ENCODE measurements around the gene SLC52A1.

The SLC52A1 gene

DNA sequence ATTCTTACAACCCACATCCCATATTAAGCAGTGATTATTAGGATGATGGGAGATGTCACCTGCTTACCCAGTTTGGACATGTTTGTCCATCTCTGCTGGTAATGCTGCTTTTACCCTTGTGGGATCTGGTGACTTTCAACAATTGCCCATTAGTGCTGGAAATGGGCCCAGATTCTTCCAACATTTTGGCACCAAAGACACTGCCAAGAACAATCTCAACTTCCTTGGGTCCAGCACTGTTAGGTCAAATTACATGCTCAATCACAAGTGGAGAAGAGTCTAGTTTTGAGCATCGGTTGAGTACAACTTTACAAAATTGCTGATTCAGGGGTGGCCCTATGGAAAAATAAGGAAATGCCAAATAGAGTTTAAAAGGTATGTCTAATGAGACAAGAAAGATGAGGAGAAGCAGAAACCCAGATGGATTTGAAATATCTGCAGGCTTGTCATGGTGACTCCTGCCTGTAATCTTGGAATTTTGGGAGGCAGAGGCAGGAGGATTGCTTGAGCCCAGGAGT lies 30.1 kb upstream of the SLC52A1 start:
- TF ChIP-seq, protein P1, sequence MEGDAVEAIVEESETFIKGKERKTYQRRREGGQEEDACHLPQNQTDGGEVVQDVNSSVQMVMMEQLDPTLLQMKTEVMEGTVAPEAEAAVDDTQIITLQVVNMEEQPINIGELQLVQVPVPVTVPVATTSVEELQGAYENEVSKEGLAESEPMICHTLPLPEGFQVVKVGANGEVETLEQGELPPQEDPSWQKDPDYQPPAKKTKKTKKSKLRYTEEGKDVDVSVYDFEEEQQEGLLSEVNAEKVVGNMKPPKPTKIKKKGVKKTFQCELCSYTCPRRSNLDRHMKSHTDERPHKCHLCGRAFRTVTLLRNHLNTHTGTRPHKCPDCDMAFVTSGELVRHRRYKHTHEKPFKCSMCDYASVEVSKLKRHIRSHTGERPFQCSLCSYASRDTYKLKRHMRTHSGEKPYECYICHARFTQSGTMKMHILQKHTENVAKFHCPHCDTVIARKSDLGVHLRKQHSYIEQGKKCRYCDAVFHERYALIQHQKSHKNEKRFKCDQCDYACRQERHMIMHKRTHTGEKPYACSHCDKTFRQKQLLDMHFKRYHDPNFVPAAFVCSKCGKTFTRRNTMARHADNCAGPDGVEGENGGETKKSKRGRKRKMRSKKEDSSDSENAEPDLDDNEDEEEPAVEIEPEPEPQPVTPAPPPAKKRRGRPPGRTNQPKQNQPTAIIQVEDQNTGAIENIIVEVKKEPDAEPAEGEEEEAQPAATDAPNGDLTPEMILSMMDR (IDR thresholded peaks at IDR 0.05; ENCODE audit: low read length, missing control alignments): no peak
- peak; percentile 29 for DNase-seq (ENCODE audit: low read depth)
- H3K4me3 ChIP-seq (replicated peaks; ENCODE audit: low read depth, low read length): no peak overlapping the region

DNA sequence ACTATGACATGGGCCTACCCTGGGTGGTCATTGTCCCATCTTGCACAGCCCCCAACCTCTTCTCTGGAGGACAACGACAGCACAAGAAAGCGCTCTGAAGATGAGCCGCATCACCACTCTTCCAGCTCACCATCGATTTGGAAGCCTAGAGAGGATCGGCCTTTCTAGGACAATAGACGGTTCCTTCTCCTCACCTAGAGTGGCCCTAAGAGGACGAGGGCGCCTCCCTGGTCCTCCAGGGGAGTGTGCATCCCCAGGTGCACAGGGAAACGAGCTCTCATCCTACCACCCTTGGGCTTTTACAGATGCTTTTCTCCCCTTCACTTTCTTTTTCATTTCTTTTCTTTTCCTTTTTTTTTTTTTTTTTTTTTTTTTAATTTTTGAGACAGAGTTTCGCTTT lies 20.3 kb upstream of the SLC52A1 start:
- TF ChIP-seq, protein P1 (IDR thresholded peaks at IDR 0.05; ENCODE audit: low read length, missing control alignments): no peak
- no peak for DNase-seq (ENCODE audit: low read depth)
- no peak overlapping the region for H3K4me3 ChIP-seq (replicated peaks; ENCODE audit: low read depth, low read length)

DNA sequence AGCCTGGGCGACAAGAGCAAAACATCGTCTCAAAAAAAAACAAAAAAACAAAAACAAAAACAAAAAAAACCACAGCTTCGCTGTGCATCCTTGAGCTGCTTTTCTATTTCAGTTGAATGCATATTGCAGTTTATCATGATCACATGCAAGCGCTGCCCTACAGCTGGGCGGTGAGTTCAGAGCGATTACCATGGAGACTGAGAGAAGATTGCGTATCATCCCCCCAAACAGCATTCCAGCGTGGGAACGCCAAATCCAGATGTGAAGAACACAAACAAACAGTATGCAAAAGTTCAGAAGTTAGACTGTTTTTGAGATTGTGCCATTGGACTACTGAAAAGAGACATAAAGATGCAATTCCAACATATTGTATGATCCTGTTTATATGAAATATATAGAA lies 15.1 kb upstream of the SLC52A1 start:
- H3K4me3 ChIP-seq (replicated peaks; ENCODE audit: low read depth, low read length): no peak overlapping the region
- TF ChIP-seq, protein P1 (IDR thresholded peaks at IDR 0.05; ENCODE audit: low read length, missing control alignments): no peak

DNA sequence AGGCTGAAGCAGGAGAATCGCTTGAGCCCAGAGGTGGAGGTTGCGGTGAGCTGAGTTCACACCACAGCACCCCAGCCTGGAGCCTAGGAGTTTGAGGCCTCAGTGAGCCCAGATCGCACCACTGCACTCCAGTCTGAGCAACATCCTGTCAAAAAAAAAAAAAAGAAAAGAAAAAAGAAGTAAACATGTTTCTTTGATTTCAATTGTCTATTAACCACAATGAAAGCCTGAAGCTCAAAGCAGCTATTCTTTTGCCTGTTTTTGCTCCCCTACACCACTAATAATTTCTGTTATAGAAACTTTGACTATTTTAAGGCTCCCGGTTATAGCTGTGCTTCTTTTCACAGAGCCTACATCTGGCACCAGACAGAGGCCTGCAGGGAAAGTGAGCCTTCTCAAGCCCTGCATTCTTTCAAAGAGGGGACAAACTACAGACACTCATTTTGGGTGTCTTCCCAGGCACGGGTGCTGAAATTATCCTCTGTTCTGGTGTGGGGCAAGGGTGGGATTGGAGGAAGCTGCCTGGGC lies 14.2 kb upstream of the SLC52A1 start:
- H3K4me3 ChIP-seq (replicated peaks; ENCODE audit: low read depth, low read length): no peak overlapping the region
- DNase-seq (ENCODE audit: low read depth): no peak
- TF ChIP-seq, protein P1 (IDR thresholded peaks at IDR 0.05; ENCODE audit: low read length, missing control alignments): no peak

More for the DNA sequence above, 15.1 kb upstream of the SLC52A1 start:
- peak; percentile 16 for DNase-seq (ENCODE audit: low read depth)

DNA sequence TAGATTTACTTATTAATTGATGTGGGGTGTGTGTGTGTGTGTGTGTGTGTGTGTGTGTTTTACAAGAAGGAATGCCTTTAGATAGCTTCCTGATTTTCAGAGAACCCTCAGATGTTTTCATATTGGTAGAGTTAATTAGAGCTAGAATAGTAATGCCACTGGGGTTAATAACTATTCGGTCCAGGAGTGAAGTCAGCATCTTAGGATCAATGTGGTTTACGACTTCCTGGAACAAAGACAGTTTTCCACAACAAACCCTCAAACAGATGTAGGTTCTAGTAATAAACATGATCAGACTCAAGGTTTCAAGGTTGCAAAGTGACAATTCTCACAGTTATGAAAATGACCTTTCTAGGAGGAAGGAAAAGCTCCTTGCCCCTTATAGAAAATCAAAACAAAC lies 12.2 kb upstream of the SLC52A1 start:
- TF ChIP-seq, protein P1 (IDR thresholded peaks at IDR 0.05; ENCODE audit: low read length, missing control alignments): no peak
- no peak for DNase-seq (ENCODE audit: low read depth)
- no peak overlapping the region for H3K4me3 ChIP-seq (replicated peaks; ENCODE audit: low read depth, low read length)

DNA sequence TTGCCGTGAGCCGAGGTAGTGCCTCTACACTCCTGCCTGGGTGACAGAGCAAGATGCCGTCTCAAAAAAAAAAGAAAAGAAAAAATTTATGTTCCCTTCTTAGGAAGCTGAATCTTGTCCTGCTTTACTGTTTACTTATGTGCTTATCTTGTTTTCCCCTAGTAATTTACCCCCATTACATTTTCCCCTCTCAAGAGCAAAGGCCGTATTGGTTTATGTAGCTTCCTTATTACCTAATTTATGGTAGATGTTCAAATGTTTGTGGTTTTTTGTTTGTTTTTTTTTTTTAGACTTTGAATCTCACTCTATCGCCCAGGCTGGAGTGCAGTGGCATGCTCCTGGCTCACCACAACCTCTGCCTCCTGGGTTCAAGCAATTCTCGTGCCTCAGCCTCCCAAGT lies 10.3 kb upstream of the SLC52A1 start:
- no peak overlapping the region for H3K4me3 ChIP-seq (replicated peaks; ENCODE audit: low read depth, low read length)
- TF ChIP-seq, protein P1 (IDR thresholded peaks at IDR 0.05; ENCODE audit: low read length, missing control alignments): no peak
- no peak for DNase-seq (ENCODE audit: low read depth)

DNA sequence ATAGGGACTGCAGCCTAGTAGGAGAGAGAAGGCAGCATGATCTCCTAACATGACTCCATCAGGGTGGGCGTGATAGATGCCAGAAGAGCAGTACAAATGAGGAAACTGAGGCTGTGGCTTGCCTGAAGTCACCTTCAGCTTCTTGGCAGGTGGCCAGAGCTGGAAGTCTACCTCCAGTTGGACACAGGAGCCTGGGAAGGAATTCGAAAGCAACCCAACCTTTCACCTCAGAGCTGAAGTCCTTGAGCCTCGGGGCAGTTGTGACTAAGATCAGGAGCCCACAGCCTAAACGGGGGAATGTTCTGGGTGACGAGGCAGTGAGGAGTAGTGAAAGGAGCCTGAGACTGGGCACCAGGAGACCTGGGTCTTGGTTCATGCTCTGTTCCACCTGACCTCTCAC lies 9.4 kb upstream of the SLC52A1 start:
- TF ChIP-seq, protein P1 (IDR thresholded peaks at IDR 0.05; ENCODE audit: low read length, missing control alignments): no peak
- no peak for DNase-seq (ENCODE audit: low read depth)
- H3K4me3 ChIP-seq (replicated peaks; ENCODE audit: low read depth, low read length): no peak overlapping the region
